H1 (cell line): Measurements from ENCODE around the gene SLC25A20. TPM values are rescaled to one million over a fixed set of nuclear protein-coding genes. Genes with fewer than 3 reads are reported as not detected.

ENCODE experiments used
- FOSL1 ChIP-seq: IDR thresholded peaks from 2 replicates; pipeline ENCODE4 v1.6.1; 2011; ENCODE audit warnings: mild to moderate bottlenecking, low read depth, low read length, moderate library complexity; ENCODE audit not compliant: insufficient read depth
- polyA plus RNA-seq, 7 experiments: library from polyadenylated mRNA; depleted of rRNA in 3 of 7; stranded (reverse) in 5 of 7; unstranded in 2 of 7; fragments of >200 nt in 5 of 7; fragments of 200-250 nt in 2 of 7; gene quantifications; 1 replicate in 5 of 7; 2 replicates in 1 of 7; 4 replicates in 1 of 7; pipeline versions ENCODE4 v1.2.1 to v1.2.3, GENCODE V29; 2011 to 2013; ENCODE audit warnings: missing spikeins in 2 of 7, mixed read lengths in 2 of 7
- total RNA-seq: library from RNA; stranded (reverse); fragmentation: NEBNext Ultra II Directional; extraction: Animal tissue kit (Norgen Biotek cat#: 25700); gene quantifications from 2 replicates; pipeline ENCODE4 v1.2.1, GENCODE V29; 2021

The SLC25A20 gene
- total and polyA plus RNA-seq, 2 of the 8 experiments (the other 6 are each of a cell fraction or from before 2014, with no cell fraction given): 3.8 to 4.0 TPM

GRCh38 chr3:48881652-48882114, 17.0 kb downstream of the SLC25A20 start (continued):
- no peak for TF ChIP-seq FOSL1
